Kidney capillary endothelial cell (primary cell): Measurements from ENCODE around the gene BAG1.
A peak's percentile ranks its signal among the peaks of the same experiment; 100 is the strongest.

ENCODE experiments used
- DNase-seq: peaks from one replicate; pipeline ENCODE4 v3.0.0-alpha.2; 2018; ENCODE audit warnings: low spot score

Gene BAG1

DNA sequence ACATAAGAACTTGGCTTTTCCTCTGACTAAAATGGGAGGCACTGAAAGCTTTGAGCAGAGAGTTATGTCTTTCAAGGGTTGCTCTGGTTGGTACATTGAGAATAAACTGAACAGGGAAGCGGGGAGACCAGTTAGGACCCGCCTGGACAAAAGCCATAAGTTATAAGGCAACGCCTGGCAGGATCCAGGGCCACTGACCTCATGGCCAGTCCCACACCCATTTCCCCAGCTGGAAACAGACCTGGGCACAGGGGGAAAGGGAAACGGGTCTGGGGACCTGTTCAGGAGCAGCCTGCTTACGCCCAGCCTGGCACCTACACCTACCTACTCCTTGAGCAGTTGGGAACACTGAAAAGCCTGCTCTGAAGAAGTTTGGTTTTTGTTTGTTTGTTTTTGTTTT, 23.2 kb downstream of the BAG1 start:
- DNase-seq: no peak

DNA sequence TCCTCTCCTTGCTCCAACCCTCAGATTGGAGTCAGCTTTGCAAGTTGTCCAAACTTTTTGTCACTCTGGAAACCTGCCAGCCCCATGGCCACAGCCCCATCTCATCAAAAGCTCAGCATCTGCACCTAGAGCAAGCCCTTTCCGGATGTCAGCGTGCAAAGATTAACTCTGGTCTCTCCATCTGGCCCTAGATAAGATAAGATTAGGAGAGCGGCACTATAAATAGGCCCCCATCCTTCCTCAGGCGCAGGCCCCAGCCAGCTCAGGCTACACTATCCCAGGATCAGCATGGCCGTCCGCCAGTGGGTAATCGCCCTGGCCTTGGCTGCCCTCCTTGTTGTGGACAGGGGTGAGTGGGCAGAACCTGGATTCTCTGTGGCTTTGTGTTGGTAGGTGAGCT, 24.6 kb downstream of the BAG1 start, which contains the start of gene SPINK4:
Gene SPINK4 (plus strand): TSS at position 247 of the 400 bp plus-strand sequence. CDS start 42 bp downstream, at position 289.
- no peak for DNase-seq

- DNase-seq: no peak
These were observed 27.9 kb downstream of the BAG1 start for GRCh38 chr9:33236571-33236970.

DNA sequence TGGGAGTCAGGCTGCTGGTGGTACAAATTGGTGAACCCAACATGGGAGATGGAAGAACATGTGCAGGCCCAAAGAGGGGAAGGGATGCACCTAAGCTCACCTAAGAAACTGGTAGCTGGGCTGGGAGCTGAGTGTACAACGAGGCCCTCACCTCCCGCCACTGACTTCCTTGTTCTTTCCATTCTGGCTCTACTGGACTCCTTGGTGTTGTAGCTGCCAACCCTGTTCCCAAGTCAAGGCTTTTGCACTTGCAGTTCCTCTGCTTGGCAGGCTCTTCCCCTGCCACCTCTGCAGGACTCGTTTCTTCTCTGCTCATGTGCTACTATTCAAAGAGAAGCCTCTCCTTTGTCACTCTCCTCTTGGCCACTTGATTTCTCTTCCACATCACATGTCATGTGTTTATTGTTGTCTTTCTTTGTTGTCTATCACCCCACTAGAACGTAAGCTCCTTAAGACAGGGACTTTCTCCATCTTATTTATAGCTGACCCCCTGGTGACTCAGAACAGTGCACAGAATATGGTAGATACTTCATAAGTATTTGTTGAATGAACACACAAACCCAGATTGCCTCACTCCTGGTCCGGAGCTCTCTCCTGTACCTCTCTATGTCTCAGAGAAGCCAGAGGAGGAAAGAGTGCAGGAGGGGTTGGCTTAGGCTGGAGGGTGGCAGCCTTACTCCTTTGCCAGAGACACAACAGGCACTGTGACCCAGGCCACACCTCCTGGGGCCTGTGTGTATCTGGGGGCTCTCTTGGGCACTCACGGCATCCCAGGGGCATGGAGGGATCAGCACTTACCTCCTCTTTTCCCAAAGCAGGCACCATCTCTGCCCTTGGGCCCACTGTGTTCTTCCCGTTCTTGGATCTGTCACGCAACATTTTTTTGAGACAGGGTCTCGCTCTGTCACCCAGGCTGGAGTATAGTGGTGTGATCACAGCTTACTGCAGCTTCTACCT, 29.7 kb downstream of the BAG1 start:
- DNase-seq: no peak

GRCh38 chr9:33233626-33234342, 30.7 kb downstream of the BAG1 start:
- no peak for DNase-seq

- no peak for DNase-seq
These were observed 31.7 kb downstream of the BAG1 start for GRCh38 chr9:33232815-33233214.

DNA sequence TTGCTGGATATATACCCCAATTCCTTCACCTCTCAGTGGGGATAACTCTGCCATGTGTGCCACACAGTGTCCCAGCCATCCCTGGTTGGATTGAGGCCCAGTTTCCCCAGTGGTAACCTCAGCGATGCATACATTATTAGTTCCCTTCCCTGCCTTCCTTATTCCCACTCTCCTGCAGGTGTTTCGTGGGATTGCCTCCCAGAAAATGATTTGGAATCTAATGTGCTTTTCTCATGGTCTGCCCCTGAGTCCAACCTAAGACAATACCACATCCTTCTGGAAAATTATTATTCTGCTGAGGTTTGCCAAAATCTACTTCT, 32.9 kb downstream of the BAG1 start:
- no peak for DNase-seq

- no peak for DNase-seq
These were observed 33.5 kb downstream of the BAG1 start for GRCh38 chr9:33230756-33231622.

GRCh38 chr9:33229359-33230114, 35.0 kb downstream of the BAG1 start:
- no peak for DNase-seq

- DNase-seq: no peak
These were observed 35.9 kb downstream of the BAG1 start for GRCh38 chr9:33228606-33229005.

GRCh38 chr9:33227741-33228140, 36.8 kb downstream of the BAG1 start:
- no peak for DNase-seq

GRCh38 chr9:33227008-33227398, 37.5 kb downstream of the BAG1 start:
- no peak for DNase-seq

- DNase-seq: peak; percentile 81
These were observed 39.0 kb downstream of the BAG1 start for GRCh38 chr9:33225319-33226147.

DNA sequence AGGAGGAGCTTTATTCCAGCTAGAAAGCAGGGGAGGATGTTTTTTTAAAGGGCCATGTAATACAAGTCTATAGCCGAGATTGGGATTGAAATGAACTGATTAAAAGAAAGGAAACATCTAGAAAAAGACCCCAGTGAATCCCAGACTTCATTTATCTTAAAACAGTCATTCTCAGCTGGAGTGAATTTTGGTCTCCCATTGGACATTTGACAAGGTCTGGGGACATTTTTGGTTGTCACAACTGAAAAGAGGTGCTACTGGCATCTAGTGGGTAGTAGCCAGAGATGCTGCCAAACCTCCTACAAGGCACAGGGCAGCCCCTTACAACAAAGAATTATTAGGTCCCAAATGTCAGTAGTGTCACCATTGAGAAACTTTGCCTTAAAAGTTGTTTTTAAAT, 40.8 kb downstream of the BAG1 start:
- no peak for DNase-seq

GRCh38 chr9:33222031-33222430, 42.5 kb downstream of the BAG1 start:
- no peak for DNase-seq

DNA sequence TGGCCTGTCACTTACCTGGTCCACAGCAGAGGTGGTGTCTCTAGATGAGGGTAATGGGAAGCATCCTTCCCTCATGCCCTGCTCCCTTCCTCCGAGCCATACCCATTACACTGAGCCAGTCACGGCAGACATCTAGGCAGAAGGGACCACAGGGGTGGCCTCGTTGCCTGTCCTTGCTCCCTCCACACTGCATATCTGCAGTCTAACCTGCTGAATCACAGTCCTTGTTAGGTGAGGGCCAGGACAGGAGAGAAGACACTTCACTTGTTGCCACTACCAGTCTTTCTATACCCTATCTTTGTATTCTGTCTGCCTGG, 43.0 kb downstream of the BAG1 start:
- no peak for DNase-seq

- no peak for DNase-seq
These were observed 43.6 kb downstream of the BAG1 start for GRCh38 chr9:33220681-33221567.

- DNase-seq: no peak
These were observed 52.7 kb downstream of the BAG1 start for GRCh38 chr9:33211695-33212393.
